Dedifferentiated amniotic fluid mesenchymal stem cell (primary cell): ENCODE results near the gene EPHA3.
"Not testable (repeated sequence)": the region's sequence is repeated elsewhere in the genome, so short reads cannot be mapped to it uniquely, and the experiment has no call there.

Experiments
- DNase-seq: peaks from one replicate; pipeline ENCODE4 v3.0.0-alpha.2; 2016; ENCODE audit errors: extremely low spot score

Gene EPHA3

GRCh38 chr3:89280822-89281365 is 173.5 kb downstream of the EPHA3 start:
- DNase-seq: no peak

GRCh38 chr3:89287902-89288508 is 180.6 kb downstream of the EPHA3 start:
- DNase-seq: no peak

GRCh38 chr3:89289574-89290190 is 182.3 kb downstream of the EPHA3 start:
- no peak for DNase-seq

- DNase-seq: no peak
These were observed 189.8 kb downstream of the EPHA3 start for GRCh38 chr3:89297199-89297598.

- DNase-seq: no peak
These were observed 193.1 kb downstream of the EPHA3 start for GRCh38 chr3:89300526-89300925.

- DNase-seq: no peak
These were observed 193.6 kb downstream of the EPHA3 start for GRCh38 chr3:89300981-89301380.

- no peak for DNase-seq
These were observed 196.3 kb downstream of the EPHA3 start for GRCh38 chr3:89303701-89304100.

- no peak for DNase-seq
These were observed 199.1 kb downstream of the EPHA3 start for GRCh38 chr3:89306540-89306939.

- DNase-seq: no peak
These were observed 204.2 kb downstream of the EPHA3 start for GRCh38 chr3:89311581-89311980.

- DNase-seq: no peak
These were observed 204.7 kb downstream of the EPHA3 start for GRCh38 chr3:89312141-89312540.

- DNase-seq: peak; percentile 62
These were observed 207.2 kb downstream of the EPHA3 start for GRCh38 chr3:89314454-89315098.

- no peak for DNase-seq
These were observed 208.5 kb downstream of the EPHA3 start for GRCh38 chr3:89315750-89316470.

- no peak for DNase-seq
These were observed 212.8 kb downstream of the EPHA3 start for GRCh38 chr3:89320186-89320585.

- no peak for DNase-seq
These were observed 219.6 kb downstream of the EPHA3 start for GRCh38 chr3:89326997-89327396.

GRCh38 chr3:89332386-89332785 is 225.0 kb downstream of the EPHA3 start:
- DNase-seq: no peak

- no peak for DNase-seq
These were observed 225.4 kb downstream of the EPHA3 start for GRCh38 chr3:89332793-89333192.

- DNase-seq: no peak
These were observed 228.3 kb downstream of the EPHA3 start for GRCh38 chr3:89335693-89336092.

GRCh38 chr3:89340408-89340807 is 233.0 kb downstream of the EPHA3 start:
- peak; percentile 24 for DNase-seq

GRCh38 chr3:89344076-89344475 is 236.7 kb downstream of the EPHA3 start:
- DNase-seq: no peak

GRCh38 chr3:89350935-89351334 is 243.5 kb downstream of the EPHA3 start:
- DNase-seq: not testable (repeated sequence)

- DNase-seq: no peak
These were observed 246.0 kb downstream of the EPHA3 start for GRCh38 chr3:89353465-89353864.

- no peak for DNase-seq
These were observed 250.9 kb downstream of the EPHA3 start for GRCh38 chr3:89358281-89358680.
